Measurements from ENCODE around the gene ITGA3. TPM values are rescaled to one million over a fixed set of nuclear protein-coding genes. Genes with fewer than 3 reads are reported as not detected.

Gene ITGA3
- total RNA-seq, 1 donor from 2014 or later = 57.8 TPM

GRCh38 chr17:50114849-50115357 lies 59.0 kb downstream of the ITGA3 start:
- intact Hi-C loops (cut with DNase I) = loop anchor here (5.0 kb wide), 2 partner anchors 32 to 47 kb away; no protein-coding TSS in a partner anchor
- no peak for DNase-seq (ENCODE audit: low spot score)

GRCh38 chr17:50115756-50116155 lies 59.8 kb downstream of the ITGA3 start:
- intact Hi-C loops (cut with DNase I) = loop anchor here (5.0 kb wide), 1 partner anchor 47 kb away; no protein-coding TSS in a partner anchor
- no peak for DNase-seq (ENCODE audit: low spot score)

GRCh38 chr17:50117202-50118051 lies 61.5 kb downstream of the ITGA3 start:
- peak; percentile 69 for DNase-seq (ENCODE audit: low spot score)
- intact Hi-C loops (cut with DNase I) = loop anchor here (5.0 kb wide), 1 partner anchor 45 kb away; no protein-coding TSS in a partner anchor

GRCh38 chr17:50118076-50118827 lies 62.3 kb downstream of the ITGA3 start:
- DNase-seq (ENCODE audit: low spot score) = no peak
- intact Hi-C loops (cut with DNase I) = loop anchor here (5.0 kb wide), 1 partner anchor 44 kb away; no protein-coding TSS in a partner anchor

- no peak for DNase-seq (ENCODE audit: low spot score)
- intact Hi-C loops (cut with DNase I) = loop anchor here (5.0 kb wide), 1 partner anchor 43 kb away; no protein-coding TSS in a partner anchor
Measured at GRCh38 chr17:50118828-50119218, 62.9 kb downstream of the ITGA3 start.

DNA sequence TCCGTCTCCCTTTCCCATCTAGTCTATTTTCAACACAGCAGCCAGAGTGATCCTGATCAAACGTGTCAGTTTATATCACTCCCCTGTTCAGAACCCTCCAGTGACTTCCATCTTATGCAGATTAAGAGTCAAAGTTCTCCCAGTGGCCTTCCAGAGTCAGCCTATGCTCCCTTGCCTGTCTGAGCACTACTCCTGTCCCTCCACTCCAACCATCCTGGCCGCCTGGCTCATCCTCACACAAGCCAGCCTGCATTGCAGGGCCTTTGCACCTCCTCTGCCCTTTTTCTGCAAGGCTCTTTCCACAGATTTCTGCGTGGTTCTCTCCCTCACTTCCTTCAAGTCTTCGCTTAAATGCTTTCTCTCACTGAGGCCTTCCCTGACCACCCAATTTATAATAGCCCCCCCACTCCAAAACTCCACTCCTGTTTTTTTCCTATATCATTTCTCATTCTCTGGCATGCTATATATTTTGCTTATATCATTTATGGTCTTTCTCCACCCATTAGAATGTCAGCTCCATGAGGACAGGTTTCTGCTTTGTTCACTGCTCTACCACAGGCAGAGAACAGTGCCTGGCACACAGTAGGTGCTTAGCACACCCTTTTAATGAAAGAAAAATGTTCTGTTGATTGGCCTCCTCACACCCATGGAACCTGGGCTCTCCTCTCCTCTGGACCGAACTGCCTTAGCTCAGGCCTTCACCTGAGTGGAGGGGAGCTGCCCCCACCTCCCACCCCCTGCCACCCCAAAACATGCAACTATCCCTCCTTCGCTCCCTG lies 64.8 kb downstream of the ITGA3 start:
- intact Hi-C loops (cut with DNase I) = no loop called here
- no peak for DNase-seq (ENCODE audit: low spot score)

GRCh38 chr17:50122945-50123344 lies 67.0 kb downstream of the ITGA3 start:
- no peak for DNase-seq (ENCODE audit: low spot score)
- intact Hi-C loops (cut with DNase I) = no loop called here

- intact Hi-C loops (cut with DNase I) = no loop called here
- no peak for DNase-seq (ENCODE audit: low spot score)
Measured at GRCh38 chr17:50123649-50124349, 67.9 kb downstream of the ITGA3 start.

DNA sequence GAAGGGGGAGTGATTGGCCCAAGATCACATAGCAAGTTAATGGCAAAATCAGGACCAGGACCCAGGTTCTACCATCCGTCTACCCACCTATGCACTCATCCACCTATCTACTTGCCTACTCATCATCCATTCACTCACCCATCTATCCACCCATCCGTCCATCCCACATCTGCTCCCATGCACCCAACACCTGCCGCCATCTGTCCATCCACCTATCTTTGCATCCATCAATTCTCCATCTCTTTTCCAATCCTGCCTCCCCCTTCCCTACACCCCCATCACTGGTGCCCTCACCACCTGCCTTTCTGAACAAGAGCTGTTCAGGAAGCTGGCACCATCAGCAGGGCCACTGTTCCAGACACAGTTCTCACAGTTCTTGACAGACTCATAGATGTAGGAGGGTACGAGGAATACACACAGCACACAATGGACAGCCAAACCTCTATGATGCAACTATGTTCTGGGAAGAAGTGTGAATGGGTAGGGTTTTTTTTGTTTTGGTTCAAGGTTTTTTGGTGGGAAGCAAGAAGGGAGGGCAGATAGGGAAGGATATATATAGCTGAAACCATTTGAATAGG lies 69.6 kb downstream of the ITGA3 start:
- intact Hi-C loops (cut with DNase I) = no loop called here
- no peak for DNase-seq (ENCODE audit: low spot score)

- no peak for DNase-seq (ENCODE audit: low spot score)
Measured at GRCh38 chr17:50127697-50128361, 71.9 kb downstream of the ITGA3 start.

GRCh38 chr17:50128441-50129352 lies 72.8 kb downstream of the ITGA3 start:
- no peak for DNase-seq (ENCODE audit: low spot score)
- intact Hi-C loops (cut with DNase I) = no loop called here

More at GRCh38 chr17:50127697-50128361, 71.9 kb downstream of the ITGA3 start:
- intact Hi-C loops (cut with DNase I) = no loop called here

GRCh38 chr17:50129353-50129727 lies 73.4 kb downstream of the ITGA3 start:
- intact Hi-C loops (cut with DNase I) = no loop called here
- no peak for DNase-seq (ENCODE audit: low spot score)

- DNase-seq (ENCODE audit: low spot score) = no peak
- intact Hi-C loops (cut with DNase I) = no loop called here
Measured at GRCh38 chr17:50129728-50130558, 74.0 kb downstream of the ITGA3 start, which contains the start of gene SAMD14. TSS of gene SAMD14 (minus strand) at chr17:50130160. CDS start at chr17:50124959, 5,201 bp downstream.

- DNase-seq (ENCODE audit: low spot score) = no peak
- intact Hi-C loops (cut with DNase I) = no loop called here
Measured at GRCh38 chr17:50130559-50131305, 74.8 kb downstream of the ITGA3 start.

DNA sequence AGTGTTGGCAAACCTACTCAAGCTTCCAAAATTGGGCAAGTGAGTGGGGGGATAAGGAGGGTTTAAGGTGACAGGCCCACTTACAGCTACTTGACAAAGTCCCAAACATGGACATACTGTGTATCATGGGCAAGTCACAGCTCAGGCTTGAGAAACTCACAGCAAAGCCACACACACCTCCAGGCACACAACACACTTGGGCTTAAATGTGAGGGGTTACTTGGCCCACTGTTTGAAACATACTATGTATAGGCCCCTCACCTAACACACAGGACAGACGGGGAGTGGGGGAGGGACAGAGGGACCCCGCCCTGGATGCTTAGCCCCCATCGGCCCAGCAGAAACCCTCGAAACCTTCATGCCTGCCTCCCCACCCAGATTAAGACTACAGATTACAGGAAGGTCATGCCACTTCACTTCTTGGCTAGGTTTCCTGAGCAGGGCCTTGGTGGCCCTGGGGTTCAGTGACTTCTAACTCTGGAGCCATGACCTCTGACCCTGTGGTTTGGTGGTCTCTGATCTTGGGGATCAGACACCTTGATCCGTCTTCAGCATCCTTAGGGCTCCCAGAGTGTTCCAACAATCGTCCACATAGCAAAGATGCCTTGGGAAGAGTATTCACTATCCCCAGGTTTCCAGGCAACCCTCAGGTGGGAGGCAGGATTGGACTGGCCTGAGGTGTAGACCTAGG lies 76.3 kb downstream of the ITGA3 start:
- no peak for DNase-seq (ENCODE audit: low spot score)
- intact Hi-C loops (cut with DNase I) = no loop called here

Data from cardiac septum (tissue), 1 donor.